GM12801 (cell line): ENCODE data around the gene ECEL1.

Experiments used
- TF ChIP-seq, protein P1 (sequence below): IDR thresholded peaks from one replicate; pipeline ENCODE4 v1.5.1; 2011; ENCODE audit warnings: control low read depth; ENCODE audit not compliant: insufficient read length; ENCODE audit errors: extremely low read depth

Gene ECEL1

DNA sequence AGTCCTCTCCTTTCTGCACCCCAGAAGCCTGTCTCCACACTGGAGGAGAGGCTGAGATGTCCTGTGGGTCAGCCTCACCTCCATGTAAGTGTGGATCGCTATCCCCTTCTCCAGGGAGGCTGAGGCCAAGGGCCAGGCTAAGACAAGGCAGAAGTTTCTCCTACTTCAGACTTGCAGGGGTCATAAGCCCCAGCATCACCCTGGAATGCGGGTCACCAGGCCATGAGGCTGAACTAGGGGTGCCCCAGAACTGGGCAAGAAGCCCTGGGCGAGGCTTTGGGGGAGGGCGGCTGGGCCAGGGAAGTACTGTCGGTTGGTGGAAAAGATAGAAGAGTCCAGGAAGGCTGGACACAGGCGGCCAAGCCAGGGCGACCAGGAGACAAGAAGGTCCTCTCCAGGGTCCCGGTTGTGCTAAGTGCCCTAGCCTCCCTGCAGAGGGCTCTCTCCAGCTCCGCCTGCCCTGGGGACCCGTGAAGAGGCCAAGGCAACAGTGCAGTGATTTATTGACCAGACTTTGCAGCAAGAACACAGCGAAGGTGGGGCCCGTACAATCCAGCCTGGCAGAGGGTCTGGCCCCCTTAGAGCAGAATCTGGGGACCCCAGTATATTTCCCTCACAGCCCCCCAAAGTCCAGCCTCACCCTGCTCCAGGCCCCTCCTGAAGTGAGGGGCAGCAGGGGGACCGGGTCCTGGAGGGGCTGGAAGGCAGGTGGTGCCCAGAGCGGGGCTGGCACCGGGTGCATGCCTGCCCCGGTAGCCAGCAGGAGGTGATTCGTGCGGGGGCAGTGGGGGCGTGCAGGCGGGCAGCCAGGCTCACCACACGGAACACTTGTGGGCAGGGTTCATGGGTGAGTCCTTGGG lies 8.1 kb downstream of the ECEL1 start:
- TF ChIP-seq, protein P1, sequence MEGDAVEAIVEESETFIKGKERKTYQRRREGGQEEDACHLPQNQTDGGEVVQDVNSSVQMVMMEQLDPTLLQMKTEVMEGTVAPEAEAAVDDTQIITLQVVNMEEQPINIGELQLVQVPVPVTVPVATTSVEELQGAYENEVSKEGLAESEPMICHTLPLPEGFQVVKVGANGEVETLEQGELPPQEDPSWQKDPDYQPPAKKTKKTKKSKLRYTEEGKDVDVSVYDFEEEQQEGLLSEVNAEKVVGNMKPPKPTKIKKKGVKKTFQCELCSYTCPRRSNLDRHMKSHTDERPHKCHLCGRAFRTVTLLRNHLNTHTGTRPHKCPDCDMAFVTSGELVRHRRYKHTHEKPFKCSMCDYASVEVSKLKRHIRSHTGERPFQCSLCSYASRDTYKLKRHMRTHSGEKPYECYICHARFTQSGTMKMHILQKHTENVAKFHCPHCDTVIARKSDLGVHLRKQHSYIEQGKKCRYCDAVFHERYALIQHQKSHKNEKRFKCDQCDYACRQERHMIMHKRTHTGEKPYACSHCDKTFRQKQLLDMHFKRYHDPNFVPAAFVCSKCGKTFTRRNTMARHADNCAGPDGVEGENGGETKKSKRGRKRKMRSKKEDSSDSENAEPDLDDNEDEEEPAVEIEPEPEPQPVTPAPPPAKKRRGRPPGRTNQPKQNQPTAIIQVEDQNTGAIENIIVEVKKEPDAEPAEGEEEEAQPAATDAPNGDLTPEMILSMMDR = no peak

- TF ChIP-seq, protein P1 = no peak
These were observed 8.9 kb downstream of the ECEL1 start for GRCh38 chr2:232478571-232479340.

GRCh38 chr2:232477751-232478510 lies 9.7 kb downstream of the ECEL1 start:
- TF ChIP-seq, protein P1 = no peak

GRCh38 chr2:232476791-232477190 lies 10.8 kb downstream of the ECEL1 start:
- TF ChIP-seq, protein P1 = no peak

DNA sequence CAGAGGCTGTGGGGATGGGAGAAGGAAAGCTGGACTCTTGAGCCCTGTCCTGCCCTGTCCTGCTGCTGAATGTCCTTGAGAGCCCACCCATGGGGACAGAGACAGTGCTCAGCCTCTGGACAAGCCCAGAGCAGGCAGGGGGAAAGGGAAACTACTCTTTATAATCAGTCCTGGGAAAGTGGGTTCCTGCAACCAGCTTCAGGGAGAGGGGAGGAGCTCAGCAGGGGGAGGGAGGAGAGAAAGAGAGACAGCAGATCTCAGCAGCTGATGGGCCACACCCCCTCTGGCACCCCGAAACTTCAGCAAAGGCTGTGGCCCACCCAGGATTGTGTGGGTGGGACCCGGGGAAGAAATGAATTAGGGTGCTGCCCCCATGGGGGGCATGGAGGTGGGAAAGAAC lies 11.6 kb downstream of the ECEL1 start:
- TF ChIP-seq, protein P1 = no peak

- TF ChIP-seq, protein P1 = no peak
These were observed 14.2 kb downstream of the ECEL1 start for GRCh38 chr2:232473467-232473890.

DNA sequence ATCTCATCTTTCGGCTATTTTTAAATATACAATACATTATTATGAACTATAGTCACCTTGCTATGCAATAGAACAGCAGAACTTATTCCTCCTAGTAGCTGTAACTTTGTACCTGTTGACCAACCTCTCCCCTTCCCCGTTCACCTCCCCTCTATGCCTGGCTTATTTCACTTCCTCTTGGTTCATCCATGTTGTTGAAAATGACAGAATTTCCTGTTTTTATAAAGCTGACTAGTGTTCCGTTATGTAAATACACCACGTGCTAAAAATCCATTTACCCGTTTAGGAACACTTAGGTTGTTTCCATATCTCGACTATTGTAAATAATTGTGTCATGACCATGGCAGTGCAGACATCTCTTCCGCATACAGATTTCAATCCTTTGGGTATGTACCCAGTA lies 21.4 kb downstream of the ECEL1 start:
- TF ChIP-seq, protein P1 = no peak
